ENCODE measurements around the gene CNTF.

CNTF gene, protein sequence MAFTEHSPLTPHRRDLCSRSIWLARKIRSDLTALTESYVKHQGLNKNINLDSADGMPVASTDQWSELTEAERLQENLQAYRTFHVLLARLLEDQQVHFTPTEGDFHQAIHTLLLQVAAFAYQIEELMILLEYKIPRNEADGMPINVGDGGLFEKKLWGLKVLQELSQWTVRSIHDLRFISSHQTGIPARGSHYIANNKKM

DNA sequence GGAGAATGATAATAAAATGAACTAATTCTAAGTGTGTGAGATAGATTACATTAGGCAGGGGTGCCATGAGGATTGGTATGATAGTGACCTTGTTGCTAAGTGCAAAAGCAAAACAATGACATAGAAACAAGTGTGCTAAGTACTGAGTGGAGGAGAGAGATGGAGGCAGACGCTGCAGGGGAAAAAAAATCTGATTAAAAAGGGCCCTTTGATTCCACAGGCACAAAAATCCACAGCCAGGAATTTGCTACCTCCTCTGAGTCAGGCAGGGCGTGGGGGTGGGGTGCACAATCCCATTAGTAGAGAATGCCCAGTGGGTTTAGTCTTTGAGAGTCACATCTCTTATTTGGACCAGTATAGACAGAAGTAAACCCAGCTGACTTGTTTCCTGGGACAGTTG, at the start of gene CNTF:
Gene CNTF, plus strand, starts transcription at position 322 of the 400 bp plus-strand sequence. CDS start 88 bp downstream, outside the sequence.
- TF ChIP-seq GATA3 (IDR thresholded peaks at IDR 0.05; ENCODE audit: low read depth, low read length) = no peak
- TF ChIP-seq GATA2 (IDR thresholded peaks at IDR 0.05; ENCODE audit: low read depth, low read length) = no peak

DNA sequence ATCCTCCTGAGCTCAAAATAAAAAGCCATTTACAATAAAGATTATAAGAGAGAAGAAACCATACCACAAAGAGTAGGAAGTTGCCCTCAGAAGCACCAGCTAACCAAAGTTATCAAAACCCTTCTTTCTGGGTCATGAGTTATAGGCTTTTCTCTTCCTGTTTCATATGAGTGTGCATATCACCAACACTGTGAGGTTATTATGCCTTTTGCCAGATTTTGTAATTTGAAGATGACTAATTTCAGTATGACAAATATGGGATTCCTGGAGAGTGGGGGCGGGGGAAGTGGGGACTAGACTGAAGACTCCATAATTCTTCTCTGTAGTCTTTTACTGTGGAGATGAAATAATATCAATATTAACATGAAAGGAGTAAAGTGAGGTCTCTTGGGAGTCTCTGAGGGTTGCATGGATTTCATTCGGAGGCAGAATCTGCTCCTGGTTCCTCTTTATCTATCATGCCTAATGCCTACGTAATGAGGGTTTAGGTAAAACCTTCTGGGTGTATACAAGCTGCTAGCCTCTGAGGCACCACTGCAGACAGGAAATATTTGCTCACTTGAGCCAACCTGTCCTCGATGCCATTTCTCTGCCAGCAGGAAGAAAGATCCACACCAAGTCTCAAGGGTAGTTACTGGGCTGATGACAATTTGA, 48.9 kb upstream of the CNTF start:
- TF ChIP-seq GATA2 (IDR thresholded peaks at IDR 0.05; ENCODE audit: low read depth, low read length) = no peak
- TF ChIP-seq GATA3 (IDR thresholded peaks at IDR 0.05; ENCODE audit: low read depth, low read length) = no peak

DNA sequence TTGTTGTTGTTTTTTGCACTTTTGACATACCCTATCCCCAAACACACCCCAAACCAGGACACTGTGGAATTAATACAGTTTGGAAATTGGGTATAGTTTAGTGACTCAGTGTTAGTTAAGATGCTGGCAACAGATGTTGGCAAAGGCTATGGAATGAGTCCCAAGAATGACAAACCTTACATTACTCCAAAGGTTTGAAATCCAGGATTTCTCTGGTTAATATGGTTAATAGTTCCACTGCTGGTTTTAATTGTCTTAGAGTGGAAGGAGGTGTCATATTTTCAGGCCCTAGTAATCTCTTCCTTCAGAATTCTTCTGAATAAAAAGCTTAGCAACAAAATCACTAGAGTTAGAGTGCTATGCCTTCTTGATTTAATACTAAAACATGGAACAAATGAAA, 47.6 kb upstream of the CNTF start:
- no peak for TF ChIP-seq GATA2 (IDR thresholded peaks at IDR 0.05; ENCODE audit: low read depth, low read length)
- TF ChIP-seq GATA3 (IDR thresholded peaks at IDR 0.05; ENCODE audit: low read depth, low read length) = no peak

DNA sequence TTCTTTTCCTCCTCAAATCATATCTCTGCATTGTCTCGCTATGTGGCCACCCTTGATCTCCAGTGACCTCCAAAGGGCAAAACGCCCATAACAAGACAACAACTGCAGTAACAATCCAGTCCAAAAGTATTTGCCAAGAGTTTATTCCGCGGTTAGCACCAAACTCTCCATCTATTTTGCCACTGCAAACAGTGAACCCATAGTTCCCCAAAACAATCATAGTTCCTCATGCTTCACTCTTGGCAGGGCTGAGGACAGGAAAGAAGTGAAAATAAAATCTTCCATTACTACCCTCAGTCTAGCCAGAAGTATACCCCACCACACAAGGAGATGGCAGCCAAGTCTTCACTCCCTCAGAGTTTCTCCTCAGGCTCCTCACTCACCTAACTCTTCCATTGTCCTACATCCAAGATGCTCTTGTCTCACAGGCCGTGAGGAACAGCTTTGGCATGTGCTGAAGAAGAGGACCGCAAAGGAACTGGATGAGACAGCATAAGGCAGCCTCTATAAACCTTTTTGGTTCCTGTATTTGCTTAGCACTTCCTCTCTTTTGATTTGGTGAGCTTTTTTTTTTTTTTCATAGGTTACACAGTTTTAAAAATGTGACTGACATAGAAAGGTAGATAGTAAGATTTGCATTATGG, 47.0 kb upstream of the CNTF start, which contains the start of gene LPXN:
Gene LPXN, minus strand, starts transcription at position 480 of the 644 bp plus-strand sequence. Its CDS starts 84 bp downstream, at position 396.
- no peak for TF ChIP-seq GATA3 (IDR thresholded peaks at IDR 0.05; ENCODE audit: low read depth, low read length)
- no peak for TF ChIP-seq GATA2 (IDR thresholded peaks at IDR 0.05; ENCODE audit: low read depth, low read length)

DNA sequence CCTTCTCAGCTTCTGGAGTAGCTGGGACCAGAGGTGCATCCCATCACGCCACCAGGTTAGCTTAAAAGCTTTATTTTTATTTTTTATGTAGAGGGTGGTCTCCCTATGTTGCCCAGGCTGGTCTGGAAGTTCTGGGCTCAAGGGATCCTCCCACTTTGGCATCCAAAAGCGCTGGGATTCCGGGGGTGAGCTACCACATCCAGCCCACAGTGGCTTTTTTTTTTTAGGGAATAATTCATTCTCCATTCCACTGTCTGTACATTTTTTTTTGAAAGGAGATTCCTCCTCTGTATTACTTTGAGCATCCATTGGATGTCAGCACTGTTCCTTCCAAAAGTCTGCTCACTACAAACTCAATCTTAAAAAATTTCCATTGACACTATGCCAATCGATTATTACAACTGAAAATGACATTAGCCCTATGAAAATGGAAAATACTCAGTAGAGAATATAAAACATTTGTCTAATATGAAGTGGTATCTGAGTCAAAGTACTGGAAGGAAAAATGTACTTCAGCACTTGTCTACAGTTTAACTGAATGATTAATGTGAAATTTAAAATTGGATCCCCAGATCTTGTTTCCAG, 45.5 kb upstream of the CNTF start:
- no peak for TF ChIP-seq GATA2 (IDR thresholded peaks at IDR 0.05; ENCODE audit: low read depth, low read length)
- no peak for TF ChIP-seq GATA3 (IDR thresholded peaks at IDR 0.05; ENCODE audit: low read depth, low read length)

DNA sequence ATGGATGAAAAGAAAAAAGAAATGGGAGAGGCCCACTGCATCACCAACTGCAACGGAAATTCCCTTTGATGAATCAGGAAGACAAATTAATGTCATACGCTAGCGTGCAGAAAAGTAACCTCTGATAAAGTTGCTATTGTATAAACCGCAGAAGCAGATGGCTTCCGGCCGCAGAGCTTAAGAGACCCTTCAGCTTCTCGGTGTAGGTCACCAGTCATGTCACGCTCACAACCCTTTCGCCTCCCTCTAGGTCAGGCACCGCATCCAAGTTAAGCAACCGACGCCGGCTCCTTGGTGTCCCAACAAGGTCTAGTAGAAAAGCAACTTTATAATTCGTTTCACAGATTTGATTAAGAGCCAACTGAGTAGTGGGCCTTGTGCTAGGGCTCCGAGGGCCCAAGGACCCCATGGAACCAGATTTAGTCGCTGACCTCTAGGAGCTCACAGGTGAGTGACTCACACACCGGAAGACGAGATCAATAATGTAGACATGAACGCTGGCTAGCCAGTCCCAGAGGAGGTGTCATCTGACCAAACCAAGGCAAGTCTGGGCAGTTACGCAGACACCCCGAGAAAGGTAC, 44.8 kb upstream of the CNTF start:
- TF ChIP-seq GATA2 (IDR thresholded peaks at IDR 0.05; ENCODE audit: low read depth, low read length) = no peak
- TF ChIP-seq GATA3 (IDR thresholded peaks at IDR 0.05; ENCODE audit: low read depth, low read length) = no peak

DNA sequence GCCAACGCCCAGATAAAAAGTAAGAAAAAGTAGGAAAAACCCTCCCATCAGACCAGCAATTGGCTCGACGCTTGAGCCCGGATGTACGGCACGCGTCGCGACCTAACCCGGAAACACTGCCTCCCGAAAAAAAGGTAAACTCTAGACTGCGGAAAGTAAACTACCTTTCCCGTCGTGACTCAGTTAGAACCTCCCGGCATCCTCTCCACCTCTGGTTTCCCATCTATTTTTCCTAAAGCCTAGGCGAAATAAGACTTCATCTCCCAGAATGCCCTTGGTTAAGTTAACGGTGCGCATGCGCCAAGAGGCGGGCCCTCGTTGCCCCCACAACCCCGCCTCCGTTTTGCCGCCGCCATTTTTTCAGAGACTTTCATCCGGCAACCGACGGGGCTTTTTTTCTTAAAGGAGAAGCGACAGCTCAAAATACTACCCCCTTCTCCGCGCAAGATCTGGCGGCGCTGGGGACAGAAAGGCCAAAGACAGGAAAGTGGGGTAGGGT, 44.3 kb upstream of the CNTF start:
- no peak for TF ChIP-seq GATA3 (IDR thresholded peaks at IDR 0.05; ENCODE audit: low read depth, low read length)
- TF ChIP-seq GATA2 (IDR thresholded peaks at IDR 0.05; ENCODE audit: low read depth, low read length) = no peak

DNA sequence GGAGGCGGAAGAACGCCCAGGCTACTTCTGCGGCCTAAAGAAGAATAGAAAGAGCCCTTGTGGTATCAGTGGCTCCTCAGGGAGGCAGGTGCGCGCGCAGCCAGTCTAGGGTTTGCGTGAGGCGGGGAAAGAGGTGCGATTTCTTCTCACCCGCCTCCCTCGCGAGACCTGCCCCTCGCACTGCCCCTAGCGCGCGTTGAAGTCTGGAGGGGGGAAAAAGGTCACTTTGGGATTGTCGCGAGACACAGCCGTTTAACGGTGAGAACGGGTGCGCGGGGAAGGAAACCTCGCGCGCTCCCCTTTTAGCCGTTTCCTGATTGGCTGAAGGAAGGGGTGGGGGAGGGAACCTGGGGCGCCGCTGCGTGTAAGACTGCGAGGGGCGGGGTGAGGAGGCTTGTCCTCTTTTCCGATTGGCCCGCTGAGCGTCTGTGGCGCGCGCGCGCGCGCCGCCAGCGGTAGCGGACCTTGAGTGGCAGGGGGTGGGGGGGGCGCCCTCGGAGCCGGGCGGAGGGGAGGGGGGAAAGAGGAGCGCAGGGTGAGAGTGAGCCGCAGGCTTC, 43.8 kb upstream of the CNTF start, which contains the start of gene ZFP91:
Gene ZFP91, plus strand, starts transcription at position 429 of the 557 bp plus-strand sequence. CDS start 219 bp downstream, outside the sequence.
- TF ChIP-seq GATA2 (IDR thresholded peaks at IDR 0.05; ENCODE audit: low read depth, low read length) (no peak), GATA3 (IDR thresholded peaks at IDR 0.05; ENCODE audit: low read depth, low read length) (no peak)

DNA sequence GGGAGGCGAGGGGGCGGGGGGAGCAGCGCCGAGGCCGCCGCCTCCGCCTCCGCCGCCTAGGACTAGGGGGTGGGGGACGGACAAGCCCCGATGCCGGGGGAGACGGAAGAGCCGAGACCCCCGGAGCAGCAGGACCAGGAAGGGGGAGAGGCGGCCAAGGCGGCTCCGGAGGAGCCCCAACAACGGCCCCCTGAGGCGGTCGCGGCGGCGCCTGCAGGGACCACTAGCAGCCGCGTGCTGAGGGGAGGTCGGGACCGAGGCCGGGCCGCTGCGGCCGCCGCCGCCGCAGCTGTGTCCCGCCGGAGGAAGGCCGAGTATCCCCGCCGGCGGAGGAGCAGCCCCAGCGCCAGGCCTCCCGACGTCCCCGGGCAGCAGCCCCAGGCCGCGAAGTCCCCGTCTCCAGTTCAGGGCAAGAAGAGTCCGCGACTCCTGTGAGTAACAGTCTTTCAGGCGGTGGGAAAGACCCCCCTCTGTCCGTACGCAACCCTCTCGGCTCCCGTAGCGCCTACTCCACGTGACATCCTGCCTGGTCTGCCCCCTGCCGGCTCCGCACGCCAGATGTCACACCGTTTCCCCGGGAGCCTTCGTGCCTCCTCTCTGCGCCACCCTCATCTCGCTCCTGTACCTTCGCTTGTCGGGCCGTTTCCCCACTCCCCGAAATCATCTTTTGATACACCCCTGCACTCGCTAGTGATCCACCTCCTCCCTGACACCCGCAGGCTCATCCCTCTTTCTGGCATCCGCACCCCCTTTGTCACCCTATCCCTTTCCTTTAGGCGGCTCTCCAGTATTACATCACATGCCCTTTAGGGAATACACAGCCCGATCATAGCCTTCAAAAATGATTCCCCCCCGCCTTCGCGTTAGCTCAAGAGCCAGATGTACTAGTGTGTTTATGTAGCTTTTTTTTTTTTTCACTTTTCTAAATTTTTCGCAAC, 43.0 kb upstream of the CNTF start:
- TF ChIP-seq GATA2 (IDR thresholded peaks at IDR 0.05; ENCODE audit: low read depth, low read length) = no peak
- no peak for TF ChIP-seq GATA3 (IDR thresholded peaks at IDR 0.05; ENCODE audit: low read depth, low read length)

DNA sequence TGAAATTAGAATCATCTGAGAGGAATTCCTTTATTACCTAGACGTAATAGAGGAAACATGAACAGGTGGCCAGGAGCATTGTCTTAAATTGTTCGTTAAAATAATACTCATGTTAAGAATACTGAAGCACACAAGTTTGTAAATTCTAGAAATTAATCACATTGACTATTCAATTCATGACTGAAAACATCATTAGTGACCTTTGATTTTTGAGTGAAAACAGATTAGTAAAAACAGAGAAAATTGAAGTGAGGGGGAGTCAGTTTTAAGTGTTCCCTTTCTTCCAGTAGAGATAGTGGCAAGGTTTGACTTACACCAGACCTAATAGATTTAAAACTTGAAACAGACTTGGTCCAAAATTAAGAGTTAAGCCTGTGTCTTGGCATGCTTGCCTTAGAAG, 42.2 kb upstream of the CNTF start:
- no peak for TF ChIP-seq GATA2 (IDR thresholded peaks at IDR 0.05; ENCODE audit: low read depth, low read length)
- no peak for TF ChIP-seq GATA3 (IDR thresholded peaks at IDR 0.05; ENCODE audit: low read depth, low read length)

DNA sequence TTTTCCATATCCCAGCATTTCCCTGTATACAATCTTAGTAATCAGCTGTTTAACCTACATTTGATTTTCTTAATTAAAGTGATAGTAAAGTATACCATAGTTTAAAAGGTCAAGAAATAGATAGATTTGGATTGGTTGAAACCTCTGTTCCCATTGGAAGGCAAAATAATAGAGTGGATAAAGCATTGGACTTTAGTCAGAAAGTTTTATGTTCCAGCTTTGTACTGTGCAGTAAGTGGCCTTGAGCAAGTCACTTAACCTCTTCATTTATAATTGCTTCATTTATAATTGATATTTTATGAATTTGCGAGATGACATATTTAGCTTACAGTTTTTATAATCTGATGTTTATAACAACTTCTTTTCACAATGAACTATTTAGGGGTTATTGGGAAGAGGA, 40.0 kb upstream of the CNTF start:
- TF ChIP-seq GATA2 (IDR thresholded peaks at IDR 0.05; ENCODE audit: low read depth, low read length) = no peak

DNA sequence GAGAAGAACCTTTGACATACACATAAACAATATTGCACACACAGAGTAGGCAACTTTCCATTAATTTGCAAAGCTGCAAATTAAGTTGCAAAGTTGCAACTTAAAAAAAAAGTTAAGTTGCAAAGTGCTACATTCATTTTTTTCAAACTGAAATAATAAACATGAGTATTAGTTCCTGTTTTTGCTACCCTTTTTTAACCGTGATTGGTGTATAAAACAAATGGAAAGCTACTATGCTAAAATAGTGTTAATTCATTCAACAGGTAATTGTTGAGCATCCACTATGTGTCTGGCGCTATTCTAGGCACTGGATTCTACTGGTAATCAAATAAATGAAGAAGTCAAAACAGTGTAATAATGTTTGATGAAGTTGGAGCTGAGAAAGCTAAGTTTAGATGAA, 35.5 kb upstream of the CNTF start:
- TF ChIP-seq GATA3 (IDR thresholded peaks at IDR 0.05; ENCODE audit: low read depth, low read length) (no peak), GATA2 (IDR thresholded peaks at IDR 0.05; ENCODE audit: low read depth, low read length) (no peak)

DNA sequence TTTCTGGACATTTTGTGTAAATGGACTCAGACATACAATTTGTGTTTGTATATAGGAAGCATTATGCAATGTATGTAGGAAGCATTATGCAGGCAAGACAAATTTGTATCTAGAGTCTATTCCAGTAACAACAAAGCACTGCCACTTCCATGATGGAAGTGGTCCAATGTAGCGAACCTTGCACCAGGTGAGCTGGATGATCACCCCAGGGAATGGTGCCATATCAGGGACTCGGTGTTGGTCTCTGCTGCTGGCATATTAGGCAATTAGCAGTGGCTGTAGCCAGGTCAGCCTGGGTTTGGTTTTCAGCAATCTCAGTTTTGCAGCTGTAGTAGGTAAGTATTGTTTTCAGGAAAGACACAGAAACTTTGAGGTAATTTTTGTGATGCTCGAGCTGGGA, 30.8 kb upstream of the CNTF start:
- no peak for TF ChIP-seq GATA2 (IDR thresholded peaks at IDR 0.05; ENCODE audit: low read depth, low read length)
- TF ChIP-seq GATA3 (IDR thresholded peaks at IDR 0.05; ENCODE audit: low read depth, low read length) = no peak
